ENCODE data around the gene TCTN1. TPM values are rescaled to one million over a fixed set of nuclear protein-coding genes. Genes with fewer than 3 reads are reported as not detected.
A peak's percentile ranks its signal among the peaks of the same experiment; 100 is the strongest.
"Not testable (repeated sequence)": the region's sequence is repeated elsewhere in the genome, so short reads cannot be mapped to it uniquely, and the experiment has no call there.

Gene TCTN1
- 34.6 and 48.4 TPM in 2 replicates for total RNA-seq
- 43.5 TPM for polyA plus RNA-seq (2012)

- peak; percentile 96 for DNase-seq (ENCODE audit: low read depth)
Measured at GRCh38 chr12:110613771-110614684, at the start of gene TCTN1. Gene TCTN1, plus strand, starts transcription at chr12:110614129. Its CDS starts 54 bp downstream, at chr12:110614183.

GRCh38 chr12:110564471-110564991 is 49.4 kb upstream of the TCTN1 start:
- no peak for DNase-seq (ENCODE audit: low read depth)

- no peak for DNase-seq (ENCODE audit: low read depth)
Measured at GRCh38 chr12:110565894-110566871, 47.7 kb upstream of the TCTN1 start.

- no peak for DNase-seq (ENCODE audit: low read depth)
Measured at GRCh38 chr12:110566993-110567392, 46.9 kb upstream of the TCTN1 start.

- no peak for DNase-seq (ENCODE audit: low read depth)
Measured at GRCh38 chr12:110568752-110569151, 45.2 kb upstream of the TCTN1 start.

- DNase-seq (ENCODE audit: low read depth), result not testable (repeated sequence)
Measured at GRCh38 chr12:110569838-110570237, 44.1 kb upstream of the TCTN1 start.

- DNase-seq (ENCODE audit: low read depth), result not testable (repeated sequence)
Measured at GRCh38 chr12:110570798-110571197, 43.1 kb upstream of the TCTN1 start.

- no peak for DNase-seq (ENCODE audit: low read depth)
Measured at GRCh38 chr12:110574044-110574443, 39.9 kb upstream of the TCTN1 start.

GRCh38 chr12:110574717-110575230 is 39.2 kb upstream of the TCTN1 start:
- DNase-seq (ENCODE audit: low read depth), result not testable (repeated sequence)

- no peak for DNase-seq (ENCODE audit: low read depth)
Measured at GRCh38 chr12:110575326-110575725, 38.6 kb upstream of the TCTN1 start.

GRCh38 chr12:110576504-110576903 is 37.4 kb upstream of the TCTN1 start:
- DNase-seq (ENCODE audit: low read depth), result no peak

GRCh38 chr12:110577864-110578693 is 35.9 kb upstream of the TCTN1 start:
- DNase-seq (ENCODE audit: low read depth), result peak; percentile 54

- DNase-seq (ENCODE audit: low read depth), result no peak
Measured at GRCh38 chr12:110578694-110579534, 35.0 kb upstream of the TCTN1 start.

GRCh38 chr12:110579535-110580253 is 34.2 kb upstream of the TCTN1 start:
- DNase-seq (ENCODE audit: low read depth), result no peak

GRCh38 chr12:110581931-110582275 is 32.0 kb upstream of the TCTN1 start:
- no peak for DNase-seq (ENCODE audit: low read depth)

- peak; percentile 72 for DNase-seq (ENCODE audit: low read depth)
Measured at GRCh38 chr12:110582276-110583136, 31.4 kb upstream of the TCTN1 start.

- DNase-seq (ENCODE audit: low read depth), result peak; percentile 99
Measured at GRCh38 chr12:110583137-110584059, 30.5 kb upstream of the TCTN1 start, which contains the start of gene PPTC7. Gene PPTC7, minus strand, starts transcription at chr12:110583318. Its CDS starts 287 bp downstream, at chr12:110583031.
